Measurements from ENCODE around the gene ALG6. TPM values are rescaled to one million over a fixed set of nuclear protein-coding genes. Genes with fewer than 3 reads are reported as not detected.
"Not testable (repeated sequence)": the region's sequence is repeated elsewhere in the genome, so short reads cannot be mapped to it uniquely, and the experiment has no call there.

The ALG6 gene
- total RNA-seq, 2 donors from 2014 or later, result 7.3 to 8.6 TPM

- intact Hi-C loops (cut with DNase I), result no loop called here
- no peak for DNase-seq (ENCODE audit: low spot score)
These were observed 36.0 kb downstream of the ALG6 start for GRCh38 chr1:63403386-63403785.

DNA sequence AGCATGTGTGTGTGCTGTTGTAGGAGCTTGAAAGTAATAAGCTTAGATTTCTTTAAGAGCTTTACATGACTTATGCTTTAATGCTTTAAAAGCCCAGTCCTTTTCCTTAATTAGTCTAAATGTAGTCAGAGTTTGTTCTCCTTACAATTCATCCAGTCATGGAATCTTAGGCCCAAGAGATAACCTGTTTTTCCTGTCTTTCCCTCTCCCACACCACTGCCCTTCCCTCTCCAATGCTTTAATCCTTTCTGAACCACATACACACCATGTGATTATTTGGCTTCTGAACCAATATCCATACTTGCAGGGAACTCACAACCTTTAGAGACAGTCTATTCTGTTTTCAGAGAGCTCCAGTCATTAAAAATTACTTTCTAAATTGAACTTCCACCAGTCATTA is 37.6 kb downstream of the ALG6 start:
- intact Hi-C loops (cut with DNase I), result no loop called here
- DNase-seq (ENCODE audit: low spot score), result no peak

DNA sequence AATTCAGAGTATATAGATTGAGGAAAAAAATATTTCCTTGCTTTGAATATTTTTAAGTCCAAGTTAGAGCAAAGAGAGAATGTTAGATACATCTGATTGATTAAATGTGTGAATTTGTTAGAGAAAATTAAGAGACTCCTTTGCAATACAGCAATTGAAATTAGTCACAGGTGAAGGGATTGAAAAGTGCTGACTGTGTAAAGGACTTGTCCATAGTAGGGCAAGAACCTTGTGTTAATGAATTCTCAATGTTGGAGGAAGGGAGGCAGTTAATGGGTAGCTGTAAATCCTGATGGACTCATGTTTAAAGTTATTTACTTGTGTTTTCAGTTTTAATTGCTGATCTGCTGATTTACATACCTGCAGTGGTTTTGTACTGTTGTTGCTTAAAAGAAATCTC is 38.6 kb downstream of the ALG6 start:
- DNase-seq (ENCODE audit: low spot score), result no peak
- intact Hi-C loops (cut with DNase I), result no loop called here

DNA sequence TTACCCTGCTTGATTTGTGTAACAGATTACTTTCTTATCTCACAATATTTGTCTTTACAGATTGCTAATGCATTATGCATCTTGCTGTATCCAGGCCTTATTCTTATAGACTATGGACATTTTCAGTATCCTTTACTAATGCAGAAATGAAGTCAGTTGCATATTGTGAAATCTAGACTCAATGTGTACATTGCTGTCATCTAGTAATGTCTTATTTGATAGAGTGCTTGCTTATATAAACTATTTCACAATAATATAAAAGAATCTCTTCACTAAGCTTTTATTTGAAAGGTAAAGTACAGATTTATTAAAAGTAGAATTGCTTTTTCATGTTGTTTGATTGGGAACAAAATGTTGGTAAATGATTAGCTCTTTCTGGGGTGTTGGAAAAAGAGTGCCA is 39.6 kb downstream of the ALG6 start:
- DNase-seq (ENCODE audit: low spot score), result no peak
- intact Hi-C loops (cut with DNase I), result no loop called here

GRCh38 chr1:63408331-63408730 is 40.9 kb downstream of the ALG6 start:
- DNase-seq (ENCODE audit: low spot score), result no peak
- intact Hi-C loops (cut with DNase I), result no loop called here

- no peak for DNase-seq (ENCODE audit: low spot score)
- intact Hi-C loops (cut with DNase I), result no loop called here
These were observed 43.6 kb downstream of the ALG6 start for GRCh38 chr1:63411066-63411465.

DNA sequence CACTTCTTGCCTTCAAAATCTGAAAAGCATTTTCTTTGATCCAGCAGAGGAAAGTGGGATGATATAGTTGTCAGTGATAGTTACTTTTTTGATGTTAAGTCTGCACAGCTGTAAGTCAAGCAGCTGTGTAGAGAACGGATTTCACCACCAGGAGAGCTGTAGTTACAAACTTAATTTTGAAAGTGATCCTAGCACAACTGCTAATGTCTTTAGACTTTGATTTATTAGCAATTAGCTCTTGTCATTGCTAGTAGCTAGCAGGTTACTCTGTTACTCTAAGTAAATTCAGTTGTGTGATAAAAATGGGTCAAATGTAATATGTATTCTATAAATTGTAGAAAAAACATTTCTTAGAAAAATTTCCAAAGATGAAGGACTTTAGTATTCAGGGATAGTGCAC is 46.0 kb downstream of the ALG6 start:
- intact Hi-C loops (cut with DNase I), result no loop called here
- DNase-seq (ENCODE audit: low spot score), result no peak

DNA sequence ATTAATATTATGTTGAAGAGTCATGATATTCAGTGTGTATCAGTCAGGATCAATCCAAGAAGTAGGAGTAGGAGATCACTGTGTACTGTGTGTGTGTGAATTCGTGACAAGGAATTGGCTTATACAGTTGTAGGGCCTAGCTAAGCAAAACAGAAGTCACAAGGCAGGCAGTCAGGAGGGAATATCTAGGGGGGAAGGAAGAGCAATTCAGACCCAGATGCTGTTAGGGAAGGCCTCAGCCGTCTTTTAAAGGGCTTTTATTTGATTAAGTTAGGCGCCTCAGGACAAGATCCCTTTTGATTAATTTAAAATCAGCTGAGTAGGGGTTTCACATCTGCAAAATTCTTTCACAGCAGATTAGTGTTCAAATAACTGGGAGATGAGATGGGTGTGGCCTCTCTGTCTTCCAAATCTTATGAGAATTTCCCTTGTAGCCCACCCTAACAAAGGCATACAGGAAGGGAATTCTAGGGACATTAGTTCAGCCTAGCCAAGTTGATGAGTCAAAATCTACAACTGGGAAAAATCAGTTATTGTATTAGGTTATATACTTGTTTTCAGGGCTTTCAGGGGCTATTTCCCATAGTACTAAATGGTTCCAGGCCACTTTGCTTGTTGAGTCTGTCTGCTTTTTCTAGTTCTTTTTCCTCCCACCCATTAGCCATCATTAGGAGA is 47.4 kb downstream of the ALG6 start:
- intact Hi-C loops (cut with DNase I), result no loop called here
- DNase-seq (ENCODE audit: low spot score), result no peak

DNA sequence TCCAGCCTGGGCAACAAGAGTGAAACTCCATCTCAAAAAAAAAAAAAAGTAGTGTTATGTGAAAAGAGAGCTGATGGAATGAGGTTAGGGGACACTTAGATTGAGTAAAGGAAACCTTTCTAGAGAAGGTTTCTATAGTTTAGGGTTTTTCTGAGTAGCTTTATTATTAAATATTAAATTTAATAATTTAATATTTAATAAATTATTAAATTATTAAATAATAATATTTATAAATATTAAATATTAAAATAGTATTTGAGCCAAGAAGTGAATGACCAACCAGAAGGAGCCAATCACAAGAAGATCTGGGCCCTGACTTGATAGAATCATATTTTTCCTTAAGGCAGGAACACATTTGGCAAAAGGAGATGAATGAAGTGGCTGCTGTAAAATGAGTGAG is 50.7 kb downstream of the ALG6 start:
- intact Hi-C loops (cut with DNase I), result no loop called here
- no peak for DNase-seq (ENCODE audit: low spot score)

DNA sequence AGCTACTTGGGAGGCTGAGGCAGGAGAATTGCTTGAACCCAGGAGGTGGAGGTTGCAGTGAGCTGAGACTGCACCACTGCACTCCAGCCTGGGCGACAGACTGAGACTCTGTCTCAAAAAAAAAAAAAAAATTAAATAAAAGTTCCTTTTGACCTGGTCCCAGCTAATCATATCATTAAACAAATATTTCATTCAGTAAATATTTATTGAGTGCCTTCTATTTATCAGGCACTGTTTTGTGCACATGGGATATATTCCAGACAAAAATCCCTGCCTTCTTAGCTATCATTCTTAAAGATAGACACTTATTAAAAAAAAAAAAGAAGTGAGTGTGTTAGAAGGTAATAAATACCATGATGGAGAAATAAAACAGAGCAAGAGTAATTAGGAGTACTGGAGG is 53.3 kb downstream of the ALG6 start:
- intact Hi-C loops (cut with DNase I); DNase-seq (ENCODE audit: low spot score): not testable (repeated sequence)

GRCh38 chr1:63423649-63424048 is 56.2 kb downstream of the ALG6 start:
- intact Hi-C loops (cut with DNase I), result no loop called here
- no peak for DNase-seq (ENCODE audit: low spot score)

- intact Hi-C loops (cut with DNase I), result no loop called here
- no peak for DNase-seq (ENCODE audit: low spot score)
These were observed 61.4 kb downstream of the ALG6 start for GRCh38 chr1:63428815-63429214.

DNA sequence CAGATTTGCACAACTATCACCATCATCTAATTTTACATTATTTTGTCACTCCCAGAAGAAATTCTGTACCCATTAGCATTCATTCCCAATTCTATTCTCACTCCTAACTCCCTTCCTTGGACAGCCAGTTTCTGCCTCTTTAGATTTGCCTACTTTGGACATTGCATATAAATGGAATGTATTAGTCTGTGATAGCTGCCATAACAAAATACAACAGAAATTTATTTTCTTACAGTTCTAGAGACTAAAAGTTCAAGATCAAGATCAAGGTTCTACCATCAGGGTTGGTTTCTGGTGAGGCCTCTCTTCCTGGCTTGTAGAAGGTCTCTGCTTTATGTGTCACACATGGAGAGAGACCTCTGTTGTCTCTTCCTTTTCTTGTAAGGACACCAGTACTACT is 61.9 kb downstream of the ALG6 start:
- DNase-seq (ENCODE audit: low spot score), result no peak
- intact Hi-C loops (cut with DNase I), result no loop called here

- intact Hi-C loops (cut with DNase I), result no loop called here
- DNase-seq (ENCODE audit: low spot score), result no peak
These were observed 67.7 kb downstream of the ALG6 start for GRCh38 chr1:63435161-63435560.

DNA sequence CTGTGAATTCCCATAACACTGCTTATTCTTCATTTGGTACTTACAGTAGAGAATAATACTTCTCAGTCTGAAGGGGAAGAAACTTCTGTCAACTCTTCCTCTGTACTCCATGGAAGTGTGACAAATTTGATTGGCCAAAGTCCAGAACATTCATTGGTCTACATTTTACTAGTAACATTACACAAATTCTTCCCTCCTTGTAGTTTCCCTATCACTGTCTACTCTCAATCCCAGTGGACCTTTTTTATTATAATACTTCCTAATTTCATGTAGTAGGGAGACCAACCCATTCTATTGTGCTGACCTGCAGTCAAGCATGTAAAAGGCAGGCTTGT is 74.7 kb downstream of the ALG6 start:
- intact Hi-C loops (cut with DNase I), result no loop called here
- no peak for DNase-seq (ENCODE audit: low spot score)

GRCh38 chr1:63448731-63449246 is 81.4 kb downstream of the ALG6 start:
- DNase-seq (ENCODE audit: low spot score), result no peak
- intact Hi-C loops (cut with DNase I), result no loop called here

GRCh38 chr1:63450416-63450815 is 83.0 kb downstream of the ALG6 start:
- intact Hi-C loops (cut with DNase I), result no loop called here
- DNase-seq (ENCODE audit: low spot score), result no peak

DNA sequence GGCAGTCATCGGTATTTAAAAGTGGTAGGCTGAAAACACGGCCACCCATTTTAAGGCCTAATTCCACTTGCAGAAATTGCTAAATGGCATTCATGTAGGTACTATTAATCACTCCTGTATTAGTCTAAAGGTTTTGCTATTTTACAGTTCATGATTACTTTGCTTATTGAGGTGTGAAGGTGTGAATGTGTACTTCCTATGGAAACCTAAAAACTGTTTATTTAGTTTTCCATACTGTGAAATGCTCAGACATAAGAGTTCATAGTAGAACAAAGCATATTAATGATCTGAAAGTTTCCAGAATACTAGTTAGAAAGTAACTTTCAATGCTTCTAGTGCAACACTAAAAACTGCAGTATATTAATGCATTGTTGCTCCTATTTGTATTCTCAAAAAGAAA is 85.8 kb downstream of the ALG6 start:
- no peak for DNase-seq (ENCODE audit: low spot score)
- intact Hi-C loops (cut with DNase I), result no loop called here

DNA sequence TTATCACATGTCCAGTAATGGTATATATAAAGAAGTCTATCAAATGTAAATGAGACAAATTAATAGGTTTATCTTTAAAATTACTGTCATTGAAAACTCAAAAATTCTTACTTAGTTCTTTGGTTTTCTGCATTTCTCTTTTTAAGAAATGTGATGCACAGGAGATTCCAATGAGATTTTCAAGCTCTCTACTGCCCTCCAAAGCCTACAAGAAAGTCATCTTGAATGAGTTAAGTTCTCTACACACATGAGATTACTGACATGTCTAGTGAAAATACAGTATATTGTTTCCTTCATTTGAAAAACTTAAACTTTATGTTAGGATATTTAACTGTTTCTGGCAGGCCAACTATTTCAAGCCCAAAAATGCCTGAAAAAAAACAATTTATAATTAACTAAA is 86.8 kb downstream of the ALG6 start:
- no peak for DNase-seq (ENCODE audit: low spot score)
- intact Hi-C loops (cut with DNase I), result no loop called here

DNA sequence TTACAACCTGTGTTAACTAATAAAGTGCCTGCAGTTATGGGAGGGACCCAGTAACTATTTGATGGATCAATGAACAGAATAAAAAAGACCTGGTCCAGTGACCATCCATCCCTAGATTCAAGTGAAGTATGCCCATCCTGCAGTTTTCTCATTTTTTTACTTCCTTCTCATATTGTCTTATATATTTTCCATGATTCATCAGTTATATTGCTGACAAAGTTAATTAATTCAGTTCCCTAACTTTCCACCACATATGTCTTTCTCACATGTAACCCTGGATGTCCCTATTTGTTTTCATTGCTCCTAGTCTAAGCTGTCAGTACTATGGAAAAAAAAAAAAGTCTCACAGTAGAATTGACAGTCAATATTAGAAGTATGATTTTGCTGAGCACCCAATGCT is 91.3 kb downstream of the ALG6 start:
- intact Hi-C loops (cut with DNase I), result no loop called here
- DNase-seq (ENCODE audit: low spot score), result no peak

- intact Hi-C loops (cut with DNase I), result no loop called here
- no peak for DNase-seq (ENCODE audit: low spot score)
These were observed 94.3 kb downstream of the ALG6 start for GRCh38 chr1:63461661-63462230.

DNA sequence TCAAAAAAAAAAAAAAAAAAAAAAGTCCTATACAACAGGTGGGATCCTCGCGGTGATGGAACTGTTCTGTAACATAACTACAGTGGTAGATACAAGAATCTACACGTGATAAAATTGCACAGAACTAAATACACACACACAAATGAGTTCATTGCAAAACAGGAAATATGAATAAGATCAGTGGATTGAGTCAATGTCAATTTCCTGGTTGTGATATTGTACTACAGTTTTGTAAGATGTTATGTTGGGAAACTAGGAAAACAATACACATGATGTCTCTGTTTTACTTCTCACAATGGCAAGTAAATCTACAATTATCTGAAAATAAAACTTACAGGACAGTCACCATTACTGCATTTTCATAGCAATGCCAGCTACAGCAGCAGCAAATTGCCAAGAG is 95.8 kb downstream of the ALG6 start:
- intact Hi-C loops (cut with DNase I), result no loop called here
- no peak for DNase-seq (ENCODE audit: low spot score)
